ENCODE measurements around the gene NFAT5.
"Not testable (repeated sequence)": the region's sequence is repeated elsewhere in the genome, so short reads cannot be mapped to it uniquely, and the experiment has no call there.

Gene NFAT5, protein sequence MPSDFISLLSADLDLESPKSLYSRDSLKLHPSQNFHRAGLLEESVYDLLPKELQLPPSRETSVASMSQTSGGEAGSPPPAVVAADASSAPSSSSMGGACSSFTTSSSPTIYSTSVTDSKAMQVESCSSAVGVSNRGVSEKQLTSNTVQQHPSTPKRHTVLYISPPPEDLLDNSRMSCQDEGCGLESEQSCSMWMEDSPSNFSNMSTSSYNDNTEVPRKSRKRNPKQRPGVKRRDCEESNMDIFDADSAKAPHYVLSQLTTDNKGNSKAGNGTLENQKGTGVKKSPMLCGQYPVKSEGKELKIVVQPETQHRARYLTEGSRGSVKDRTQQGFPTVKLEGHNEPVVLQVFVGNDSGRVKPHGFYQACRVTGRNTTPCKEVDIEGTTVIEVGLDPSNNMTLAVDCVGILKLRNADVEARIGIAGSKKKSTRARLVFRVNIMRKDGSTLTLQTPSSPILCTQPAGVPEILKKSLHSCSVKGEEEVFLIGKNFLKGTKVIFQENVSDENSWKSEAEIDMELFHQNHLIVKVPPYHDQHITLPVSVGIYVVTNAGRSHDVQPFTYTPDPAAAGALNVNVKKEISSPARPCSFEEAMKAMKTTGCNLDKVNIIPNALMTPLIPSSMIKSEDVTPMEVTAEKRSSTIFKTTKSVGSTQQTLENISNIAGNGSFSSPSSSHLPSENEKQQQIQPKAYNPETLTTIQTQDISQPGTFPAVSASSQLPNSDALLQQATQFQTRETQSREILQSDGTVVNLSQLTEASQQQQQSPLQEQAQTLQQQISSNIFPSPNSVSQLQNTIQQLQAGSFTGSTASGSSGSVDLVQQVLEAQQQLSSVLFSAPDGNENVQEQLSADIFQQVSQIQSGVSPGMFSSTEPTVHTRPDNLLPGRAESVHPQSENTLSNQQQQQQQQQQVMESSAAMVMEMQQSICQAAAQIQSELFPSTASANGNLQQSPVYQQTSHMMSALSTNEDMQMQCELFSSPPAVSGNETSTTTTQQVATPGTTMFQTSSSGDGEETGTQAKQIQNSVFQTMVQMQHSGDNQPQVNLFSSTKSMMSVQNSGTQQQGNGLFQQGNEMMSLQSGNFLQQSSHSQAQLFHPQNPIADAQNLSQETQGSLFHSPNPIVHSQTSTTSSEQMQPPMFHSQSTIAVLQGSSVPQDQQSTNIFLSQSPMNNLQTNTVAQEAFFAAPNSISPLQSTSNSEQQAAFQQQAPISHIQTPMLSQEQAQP (N-terminal part only)

DNA sequence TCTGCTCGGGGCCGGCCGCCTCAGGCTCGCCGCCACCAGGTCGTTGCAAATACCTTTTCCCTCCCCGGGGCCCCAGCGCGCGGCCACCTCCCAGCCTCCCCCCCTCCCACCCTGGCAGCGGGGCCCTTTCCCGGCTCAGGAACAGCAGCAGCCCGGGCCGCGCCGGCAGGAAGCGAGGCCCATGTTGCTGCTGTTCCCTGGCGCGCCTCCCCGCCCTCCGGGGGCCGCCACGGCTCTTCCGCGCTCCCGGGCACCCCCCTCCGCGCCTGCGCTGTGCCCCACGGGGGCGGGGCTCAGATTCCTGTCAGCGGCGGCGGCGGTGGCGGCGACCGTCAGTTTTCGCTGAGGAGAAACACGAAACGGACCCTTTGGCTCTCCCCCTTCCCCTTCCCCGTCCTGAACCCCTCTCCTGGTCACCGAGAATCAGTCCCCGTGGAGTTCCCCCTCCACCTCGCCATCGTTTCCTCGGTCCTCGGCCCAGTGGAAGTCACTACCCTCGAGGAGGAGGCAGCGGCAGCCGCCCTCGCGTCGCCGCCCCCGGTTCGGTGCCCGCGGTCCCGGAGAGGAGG lies at the start of gene NFAT5:
TSS of gene NFAT5 (plus strand) at position 296 of the 569 bp plus-strand sequence. CDS start 336 bp downstream, outside the sequence.
- DNase-seq (ENCODE audit: low read depth in 2 of 2), result peak; percentile 76 to 86

DNA sequence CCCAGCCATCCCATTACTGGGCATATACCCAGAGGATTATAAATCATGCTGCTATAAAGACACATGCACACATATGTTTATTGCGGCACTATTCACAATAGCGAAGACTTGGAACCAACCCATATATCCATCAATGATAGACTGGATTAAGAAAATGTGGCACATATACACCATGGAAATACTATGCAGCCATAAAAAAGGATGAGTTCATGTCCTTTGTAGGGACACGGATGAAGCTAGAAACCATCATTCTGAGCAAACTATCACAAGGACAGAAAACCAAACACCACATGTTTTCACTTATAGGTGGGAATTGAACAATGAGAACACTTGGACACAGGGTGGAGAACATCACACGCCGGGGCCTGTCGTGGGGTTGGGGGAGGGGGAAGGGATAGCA lies 47.9 kb upstream of the NFAT5 start:
- DNase-seq (ENCODE audit: low read depth in 2 of 2), result not testable (repeated sequence)

DNA sequence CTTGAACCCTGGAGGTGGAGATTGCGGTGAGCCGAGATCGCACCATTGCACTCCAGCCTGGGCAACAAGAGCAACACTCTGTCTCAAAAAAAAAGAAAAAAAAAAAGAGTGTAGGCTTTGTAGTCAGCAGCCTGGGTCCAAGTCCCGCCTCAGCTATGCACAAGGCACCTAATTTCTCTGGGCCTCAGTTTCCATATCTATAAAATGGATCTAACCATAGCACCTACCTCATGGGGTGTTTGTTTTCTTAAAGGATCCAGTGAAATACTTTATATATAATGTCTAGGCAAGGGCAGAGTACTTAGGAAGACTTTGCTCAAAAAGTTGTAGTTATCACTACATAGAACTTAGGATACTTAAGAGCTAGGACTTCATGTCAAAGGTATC lies 45.4 kb upstream of the NFAT5 start:
- no peak for DNase-seq (ENCODE audit: low read depth in 2 of 2)

DNA sequence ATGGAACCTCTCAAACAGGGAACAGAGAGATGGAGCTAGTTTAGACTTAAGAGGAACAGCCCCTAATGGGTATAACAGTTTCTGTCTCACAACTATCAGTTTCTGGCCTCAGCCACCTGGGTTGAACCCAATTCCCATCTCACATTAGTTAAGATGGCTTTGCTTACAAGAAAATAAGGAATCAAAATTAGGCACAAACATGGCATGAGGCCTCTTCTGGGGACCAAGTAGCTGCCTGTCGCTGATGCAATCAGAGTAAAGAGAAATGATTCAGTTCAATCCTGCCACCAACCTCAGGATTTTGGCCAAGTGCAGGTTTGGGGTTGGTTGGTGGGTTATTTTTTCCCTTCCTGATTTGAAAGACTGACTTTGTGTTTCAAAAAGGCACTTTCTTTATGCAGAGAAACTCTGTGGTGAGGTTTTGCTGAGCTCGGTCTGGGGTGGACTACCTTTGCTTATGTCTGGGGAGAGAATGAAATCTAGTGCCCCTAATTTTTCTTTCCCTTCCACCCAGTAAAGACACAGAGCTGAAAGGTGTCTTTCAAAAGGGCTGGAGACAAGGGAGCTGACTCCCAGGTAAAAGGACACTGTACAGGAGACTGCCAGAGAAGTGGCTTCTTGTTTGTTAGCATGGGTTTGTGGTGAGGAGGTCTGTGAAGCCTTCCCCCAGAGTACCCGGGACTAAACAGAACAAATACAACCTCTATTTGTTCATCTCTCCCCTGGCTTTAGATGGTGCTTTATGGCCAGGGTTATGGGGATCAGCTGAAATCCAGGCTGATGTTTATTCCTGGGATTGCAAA lies 44.8 kb upstream of the NFAT5 start:
- peak in 1 of 2 donors; percentile 9 for DNase-seq (ENCODE audit: low read depth in 2 of 2)

DNA sequence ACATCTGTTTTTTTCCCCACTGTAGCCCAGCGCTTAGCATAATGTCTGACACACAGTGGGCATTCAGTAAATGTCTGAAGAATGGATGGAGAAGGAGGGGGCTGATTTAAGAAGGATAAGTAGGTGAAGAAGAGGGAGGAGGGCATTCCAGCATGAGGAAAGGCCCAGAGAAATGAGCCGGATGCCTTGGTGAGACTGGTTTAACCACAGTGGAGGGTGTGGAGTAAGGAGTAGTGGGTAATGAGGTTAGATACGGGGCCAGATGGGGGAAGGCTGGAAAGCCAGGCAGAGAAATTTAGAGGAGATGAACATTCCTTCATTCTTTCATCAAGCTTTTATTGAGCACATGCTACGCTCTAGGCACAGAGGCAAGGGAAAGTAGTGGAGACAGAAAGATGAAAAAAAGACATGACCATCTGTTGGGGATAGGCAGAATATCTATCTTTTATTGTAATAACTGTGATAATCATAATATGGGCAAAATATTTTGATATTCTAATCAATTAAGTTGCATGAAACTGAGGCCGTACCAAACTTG lies 43.7 kb upstream of the NFAT5 start:
- DNase-seq (ENCODE audit: low read depth in 2 of 2), result no peak

DNA sequence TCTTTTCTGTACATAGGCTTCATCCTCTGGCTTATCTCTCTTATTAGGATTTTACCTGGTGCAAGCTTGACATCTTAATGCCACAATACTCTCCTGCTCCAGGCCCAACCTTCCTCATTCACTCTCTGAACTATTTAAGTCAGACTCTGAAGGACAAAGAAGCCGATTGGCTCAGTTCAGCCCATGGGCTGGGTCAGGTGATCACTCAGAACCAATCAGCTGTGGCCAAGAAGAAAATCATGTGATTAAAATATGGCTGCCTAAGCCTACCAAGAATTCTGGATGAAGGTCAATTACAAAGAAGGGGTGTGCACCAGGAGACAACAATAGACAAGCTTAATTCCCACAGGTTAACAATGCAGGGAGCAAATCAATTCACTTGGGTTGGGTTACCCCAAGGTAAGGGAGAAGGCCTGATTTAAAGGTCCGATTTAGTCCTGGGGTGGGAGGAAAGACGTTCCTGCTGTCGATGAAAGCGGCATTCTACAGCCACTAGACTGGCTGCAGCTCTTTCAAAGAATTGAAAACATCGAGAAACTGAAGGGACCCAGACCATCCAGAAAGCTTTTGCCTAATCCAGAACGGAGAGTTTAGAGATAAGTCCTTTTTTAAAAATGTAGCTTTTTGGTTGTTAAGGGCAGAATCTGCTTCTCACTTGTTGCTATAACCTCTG lies 42.9 kb upstream of the NFAT5 start:
- no peak for DNase-seq (ENCODE audit: low read depth in 2 of 2)

DNA sequence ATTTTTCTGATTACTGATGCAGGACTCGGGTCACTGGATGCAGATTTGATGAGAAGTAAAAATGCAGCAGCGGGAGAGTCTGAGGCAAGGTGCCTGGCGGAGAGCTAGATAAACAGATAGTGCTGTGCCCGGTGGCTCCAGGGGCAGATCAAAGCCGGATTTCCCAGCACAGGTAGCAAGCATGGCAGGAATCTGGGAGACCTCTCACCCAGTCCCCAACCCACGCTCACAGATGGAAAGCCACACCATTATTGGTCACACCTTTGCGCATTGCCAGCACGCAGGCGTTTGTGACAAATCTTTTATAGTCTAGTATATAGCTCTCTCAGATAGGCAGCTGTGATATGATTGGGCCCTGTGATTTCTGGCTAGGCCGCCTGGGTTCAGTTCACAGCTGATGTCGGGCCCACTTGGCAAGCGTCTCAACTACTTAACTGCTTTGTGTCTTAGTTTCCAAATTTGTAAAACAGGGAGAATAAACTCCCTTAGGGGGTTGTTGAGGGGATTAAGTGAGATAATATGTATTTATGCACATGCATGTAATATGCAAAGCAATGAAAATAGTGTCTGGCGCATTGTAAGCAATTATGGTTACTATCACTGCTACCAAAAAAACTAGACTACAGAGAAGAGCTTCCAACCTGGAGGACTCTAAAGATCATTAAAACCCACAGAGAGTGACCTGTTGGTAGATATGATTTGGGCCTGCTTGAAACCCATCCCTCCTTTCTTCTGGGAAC lies 42.0 kb upstream of the NFAT5 start:
- DNase-seq (ENCODE audit: low read depth in 2 of 2), result no peak

DNA sequence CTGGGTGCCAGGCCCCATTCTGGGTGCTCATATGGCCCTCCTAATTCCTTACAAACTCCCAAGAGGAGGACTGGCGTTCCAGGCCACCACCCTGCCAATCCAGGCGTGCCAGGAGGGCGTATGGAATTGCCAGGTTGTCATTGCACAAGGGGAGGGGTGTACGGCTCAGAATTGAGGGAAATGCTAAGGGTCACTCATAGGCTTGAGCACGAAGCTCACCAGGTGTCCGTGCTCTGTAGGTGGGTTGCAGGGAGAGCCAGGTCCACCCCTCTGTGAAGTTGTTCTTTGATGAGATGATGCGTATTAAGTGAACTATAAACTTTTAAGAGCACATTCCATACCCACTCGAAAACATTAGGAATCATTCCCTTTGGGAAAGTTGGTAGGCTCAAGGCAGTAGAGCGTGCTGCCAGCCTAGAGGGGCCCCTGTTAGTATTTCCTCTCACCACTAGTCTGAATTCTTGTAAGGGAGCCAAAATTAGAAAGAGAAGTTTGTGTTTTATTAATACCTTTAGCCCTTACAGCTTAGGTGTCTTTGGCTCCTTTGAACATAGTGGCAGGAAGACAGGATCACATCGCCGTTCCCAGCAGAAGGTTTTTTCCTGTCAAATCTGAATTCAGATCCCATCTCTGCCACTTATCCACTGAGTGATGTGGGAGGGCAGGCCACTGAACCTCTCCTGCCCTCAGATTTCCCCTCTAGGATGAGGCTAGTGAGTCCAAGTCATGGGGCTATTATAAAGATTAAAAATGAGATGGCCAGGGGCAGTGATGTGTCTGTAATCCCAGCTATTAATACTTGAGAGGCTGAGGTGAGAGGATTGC lies 38.7 kb upstream of the NFAT5 start:
- DNase-seq (ENCODE audit: low read depth in 2 of 2), result no peak

DNA sequence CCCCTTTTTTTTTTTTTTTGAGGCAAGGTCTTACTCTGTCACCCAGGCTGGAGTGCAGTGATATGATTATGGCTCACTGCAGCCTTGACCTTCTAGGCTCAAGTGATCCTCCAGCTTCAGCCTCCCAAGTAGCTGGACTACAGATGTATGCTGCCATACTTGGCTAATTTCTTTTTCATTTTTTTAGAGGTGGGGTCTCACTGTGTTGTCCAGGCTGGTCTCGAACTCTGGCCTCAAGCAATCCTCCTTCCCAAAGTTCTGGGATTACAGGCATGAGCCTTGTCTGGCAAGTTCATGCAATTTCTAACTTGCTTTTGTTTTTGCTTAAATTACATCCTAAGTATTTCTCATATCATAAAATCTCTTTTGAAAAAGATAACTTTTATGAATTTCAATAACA lies 33.8 kb upstream of the NFAT5 start:
- no peak for DNase-seq (ENCODE audit: low read depth in 2 of 2)

DNA sequence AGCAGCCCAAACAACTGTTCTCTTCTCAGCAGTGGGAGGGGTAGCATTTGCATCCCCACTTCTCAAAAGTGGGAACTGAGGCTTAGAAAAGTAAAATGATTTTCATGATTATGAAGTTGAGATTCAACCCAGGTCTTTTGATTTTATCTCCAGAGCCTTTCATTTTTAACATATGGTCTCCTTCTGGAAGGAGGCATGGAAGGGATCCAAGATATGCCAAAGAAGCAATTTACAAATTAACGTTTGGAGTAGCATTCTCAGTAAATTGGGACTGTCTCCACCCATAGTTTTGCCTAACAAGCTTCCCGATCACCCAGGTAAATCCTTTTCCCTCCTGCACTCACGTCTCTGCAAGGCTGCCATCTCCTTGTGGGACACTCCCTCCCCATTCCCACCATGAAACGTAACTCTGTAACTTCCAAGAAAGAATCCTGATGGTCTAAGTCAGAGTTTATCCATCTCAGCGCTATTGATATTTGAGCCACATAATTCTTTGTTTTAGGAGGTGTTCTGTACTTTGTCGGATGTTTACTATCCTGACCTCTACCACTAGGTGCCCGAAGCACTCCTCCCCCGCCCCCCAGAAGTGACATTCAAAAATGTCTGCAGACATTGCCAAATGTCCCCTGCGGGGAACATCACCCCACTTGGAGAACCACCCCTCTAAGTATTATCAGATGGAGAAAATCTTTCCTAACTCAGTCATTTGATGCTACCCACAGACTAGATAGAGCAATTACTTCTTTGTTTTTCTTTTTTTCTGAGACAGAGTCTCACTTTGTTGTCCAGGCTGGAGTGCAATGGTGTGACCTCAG lies 32.9 kb upstream of the NFAT5 start:
- DNase-seq (ENCODE audit: low read depth in 2 of 2), result no peak

DNA sequence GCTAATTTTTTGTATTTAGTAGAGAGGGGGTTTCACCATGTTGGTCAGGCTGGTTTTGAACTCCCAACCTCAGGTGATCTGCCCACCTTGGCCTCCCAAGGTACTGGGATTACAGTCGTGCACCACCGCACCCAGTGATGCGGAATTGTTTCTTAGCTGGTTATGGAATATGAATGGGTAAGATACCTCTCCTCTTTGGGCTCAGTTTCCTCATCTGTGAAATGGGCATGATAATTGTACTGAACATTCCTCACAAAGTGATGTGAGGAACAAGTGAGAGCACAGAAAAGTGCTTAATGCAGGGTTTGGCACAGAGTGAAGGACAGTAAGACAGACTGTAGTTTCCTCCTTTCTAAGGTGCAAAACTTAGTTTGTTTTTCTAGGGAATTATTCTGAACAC lies 31.0 kb upstream of the NFAT5 start:
- no peak for DNase-seq (ENCODE audit: low read depth in 2 of 2)

DNA sequence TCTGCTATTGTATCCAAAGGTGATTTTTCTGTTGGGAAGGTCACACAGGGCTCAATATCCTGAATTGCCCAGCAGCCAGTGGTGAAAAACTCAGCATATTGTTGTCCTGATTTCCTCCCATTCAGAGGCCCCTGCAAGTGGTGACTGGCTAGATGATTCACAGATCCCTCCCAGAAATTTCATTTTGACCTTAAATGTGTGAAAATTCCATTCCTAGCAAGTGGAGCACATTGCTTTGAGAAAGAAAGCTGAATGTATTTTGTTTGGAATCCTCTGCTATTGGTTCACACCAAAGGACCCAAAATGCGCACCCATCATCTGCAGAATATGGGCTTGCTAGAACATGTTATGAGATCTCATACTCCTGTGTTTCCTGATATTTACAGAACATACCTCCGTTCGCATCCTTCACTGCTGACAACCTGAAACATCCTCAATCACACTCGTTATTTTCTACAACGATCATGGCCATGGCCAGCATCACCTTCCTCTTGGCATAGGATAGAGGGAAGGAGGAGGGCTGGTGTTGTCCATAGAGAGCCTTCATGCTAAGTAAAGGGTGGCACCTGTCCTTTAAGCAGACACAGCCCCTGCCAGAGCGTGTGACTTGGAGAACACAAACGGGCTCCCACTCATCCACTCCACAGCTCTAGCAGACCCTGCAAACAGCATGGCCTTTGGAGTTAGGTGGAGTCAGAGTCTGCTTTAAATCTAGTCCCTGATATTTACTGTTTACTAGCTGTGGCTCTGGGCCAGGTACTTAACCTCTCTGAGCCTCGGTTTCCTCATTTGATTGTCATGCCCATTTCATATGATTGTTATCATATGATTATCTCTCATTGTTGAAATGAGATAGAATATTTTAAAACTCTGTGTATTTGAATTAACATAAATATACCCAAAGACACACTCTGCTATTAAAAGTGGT lies 30.4 kb upstream of the NFAT5 start:
- DNase-seq (ENCODE audit: low read depth in 2 of 2), result no peak

DNA sequence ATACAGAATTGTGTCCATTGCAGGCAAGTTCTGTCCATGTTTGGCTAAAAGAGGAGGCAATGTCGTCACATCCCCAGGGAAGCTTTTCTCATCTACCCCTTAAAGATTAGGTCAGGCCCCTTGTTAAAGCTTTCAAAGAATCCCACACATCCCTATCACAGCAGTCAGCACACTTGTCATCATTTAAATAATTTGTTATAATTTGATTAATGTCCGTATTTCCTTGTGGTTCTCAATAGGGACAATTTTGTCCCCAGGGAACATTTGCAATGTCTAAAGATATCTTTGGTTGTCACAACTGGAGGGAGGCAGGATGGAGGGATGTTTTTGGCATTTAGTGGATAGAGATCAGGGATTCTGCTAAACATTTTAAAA lies 28.1 kb upstream of the NFAT5 start:
- no peak for DNase-seq (ENCODE audit: low read depth in 2 of 2)

DNA sequence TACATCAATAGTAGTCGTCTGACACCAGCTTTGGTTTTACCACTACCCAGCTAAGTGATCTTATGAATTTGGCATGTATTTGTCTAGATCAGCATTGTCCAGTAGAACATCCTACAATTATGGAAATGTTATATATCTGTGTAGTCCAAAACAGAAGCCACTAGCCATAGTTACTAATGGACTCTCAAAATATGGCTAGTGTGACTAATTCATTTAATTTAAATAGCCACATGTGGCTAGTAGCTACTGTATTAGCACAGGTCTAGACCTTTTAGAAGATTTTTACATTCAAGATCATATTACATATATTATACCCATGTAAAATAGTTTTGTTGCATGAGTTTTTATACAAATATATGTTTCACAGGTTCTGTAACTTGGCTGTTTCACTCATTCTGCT lies 27.0 kb upstream of the NFAT5 start:
- no peak for DNase-seq (ENCODE audit: low read depth in 2 of 2)

DNA sequence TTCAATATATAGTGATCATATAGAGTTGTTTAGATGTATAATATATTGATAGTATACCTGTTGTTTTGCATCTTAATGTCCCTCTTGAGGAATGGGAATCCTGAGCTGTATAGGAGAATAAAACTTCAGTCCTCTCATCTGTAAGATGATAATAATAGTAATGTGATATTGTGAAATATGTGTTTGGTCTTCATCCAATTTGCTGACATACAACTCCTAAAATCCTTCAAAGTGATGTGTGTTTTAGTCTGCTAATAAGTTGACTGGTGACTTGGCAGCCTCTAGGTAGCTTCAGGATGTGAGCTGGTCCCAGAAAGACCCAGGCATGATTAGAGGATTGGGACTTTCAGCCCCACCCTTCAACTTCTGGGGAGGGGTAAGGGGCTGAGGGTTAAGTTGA lies 22.8 kb upstream of the NFAT5 start:
- DNase-seq (ENCODE audit: low read depth in 2 of 2), result no peak

DNA sequence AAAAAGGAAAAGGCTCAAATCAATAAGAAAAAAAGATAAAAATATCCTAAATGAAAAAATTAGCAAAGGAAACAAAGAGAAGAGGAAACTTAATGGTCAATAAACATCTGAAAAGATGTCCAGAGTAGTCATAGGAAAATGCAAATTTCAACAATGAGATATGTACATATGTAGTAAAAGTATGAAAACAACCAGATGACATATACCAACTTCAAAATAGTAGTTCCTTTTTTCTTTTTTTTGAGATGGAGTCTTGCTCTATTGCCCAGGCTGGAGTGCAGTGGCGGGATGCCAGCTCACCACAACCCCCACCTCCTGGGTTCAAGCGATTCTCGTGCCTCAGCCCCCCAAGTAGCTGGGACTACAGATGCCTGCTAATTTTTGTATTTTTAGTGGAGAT lies 21.7 kb upstream of the NFAT5 start:
- DNase-seq (ENCODE audit: low read depth in 2 of 2), result no peak

DNA sequence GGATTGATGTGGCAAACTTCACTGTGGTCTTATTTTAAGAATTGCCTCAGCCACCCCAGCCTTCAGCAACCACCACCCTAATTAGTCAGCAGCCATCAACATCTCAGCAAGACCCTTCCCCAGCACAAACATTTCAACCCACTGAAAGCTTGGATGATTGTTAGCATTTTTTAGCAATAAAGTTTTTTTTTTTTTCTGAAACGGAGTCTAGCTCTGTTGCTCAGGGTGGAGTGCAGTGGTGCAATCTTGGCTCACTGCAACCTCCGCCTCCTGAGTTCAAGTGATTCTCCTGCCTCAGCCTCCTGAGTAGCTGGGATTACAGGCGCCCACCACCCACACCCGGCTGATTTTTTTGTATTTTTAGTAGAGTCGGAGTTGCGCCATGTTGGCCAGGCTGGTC lies 19.1 kb upstream of the NFAT5 start:
- DNase-seq (ENCODE audit: low read depth in 2 of 2), result not testable (repeated sequence)

Measured in activated CD4-positive, alpha-beta T cell treated with anti-CD3 and anti-CD28 coated beads for 24 hours (primary cell).